ENCODE measurements around the gene CDA. TPM values are rescaled to one million over a fixed set of nuclear protein-coding genes. Genes with fewer than 3 reads are reported as not detected.

The CDA gene
- total RNA-seq, 4 donors from 2014 or later: 0.96 to 4.3 (median 3.1) TPM; not detected in 1

DNA sequence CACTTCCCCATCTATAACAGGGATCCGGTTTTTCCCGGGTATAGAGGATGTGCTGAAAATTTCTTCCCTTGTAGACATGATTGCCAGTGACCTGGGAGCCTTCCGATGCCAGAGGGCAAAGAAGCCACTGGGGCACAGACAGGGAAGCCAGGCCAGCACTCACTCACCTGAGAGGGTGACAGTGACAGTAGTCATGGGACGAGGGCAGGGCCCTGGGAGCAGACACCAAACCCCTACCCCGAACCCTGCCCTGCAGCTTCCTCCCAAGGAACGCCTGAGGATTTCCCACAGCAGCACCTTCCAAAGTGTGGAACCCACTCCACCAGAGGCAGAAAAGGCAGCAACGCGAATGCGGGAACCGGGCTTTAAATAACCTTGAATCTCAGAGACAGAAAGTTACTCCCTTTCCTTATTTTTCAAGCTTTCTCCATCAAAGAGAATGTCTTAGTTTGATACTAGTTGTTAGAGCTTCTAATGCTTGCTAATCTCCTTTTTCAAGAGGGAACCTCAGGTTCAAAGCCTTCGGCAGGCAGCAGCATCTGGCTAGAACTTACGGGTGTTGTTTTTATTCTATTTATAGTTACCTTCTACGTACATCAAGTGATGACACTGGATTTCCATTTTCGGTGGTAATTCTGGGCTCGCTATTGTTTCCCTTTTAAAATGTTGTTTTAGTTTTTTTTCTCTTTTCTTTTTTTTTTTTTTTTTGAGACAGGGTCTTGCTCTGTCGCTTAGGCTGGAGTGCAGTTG, 69.4 kb downstream of the CDA start:
- Histone ChIP-seq H3K9me3 (no peaks in the 10 kb centered on the region), H3K27me3 (no peaks in the 10 kb centered on the region), H3K27ac (peak overlapping the region in 1 of 4 donors; percentile 46), H3K4me1 (peaks cover 0 to 46% (median 6%) of the 10 kb centered on the region in 3 donors), H3K36me3 (peaks cover 0 to 56% of the 10 kb centered on the region in 2 donors), H3K4me3 (no peak overlapping the region)
- ATAC-seq: no peak
- TF ChIP-seq POLR2AphosphoS5 (IDR thresholded peaks at IDR 0.05) (no peak), POLR2A (IDR thresholded peaks at IDR 0.05) (no peak), CTCF (IDR thresholded peaks at IDR 0.05) (no peak)
- WGBS, 2 donors (ENCODE audit: low coverage in 1 of 2): 61 to 62% methylated on average over 6 to 9 of the region's 16 CpGs

DNA sequence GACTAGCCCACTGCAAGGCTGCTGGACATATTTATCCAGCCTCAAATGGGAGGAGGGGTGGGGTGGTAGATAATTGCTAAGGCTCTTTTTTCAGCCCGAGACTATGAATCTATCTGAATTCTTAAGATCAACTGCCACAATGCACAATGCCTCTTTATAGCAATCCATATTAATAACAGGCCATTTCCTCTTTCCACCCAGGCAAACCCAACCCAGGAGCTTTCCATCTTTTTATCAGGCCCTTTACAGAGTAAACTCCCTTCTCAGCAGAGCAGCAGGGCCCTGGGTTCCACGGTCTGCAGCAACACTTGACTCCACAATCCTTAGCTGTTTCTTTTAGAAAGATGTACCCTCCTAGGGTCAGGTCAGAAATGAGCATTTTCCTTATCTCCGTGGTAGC, 71.5 kb downstream of the CDA start:
- WGBS, 2 donors (ENCODE audit: low coverage in 1 of 2): 23 to 50% methylated on average over 2 to 3 of the region's 3 CpGs
- no peak for ATAC-seq
- Histone ChIP-seq H3K36me3 (peaks cover 0 to 36% of the 10 kb centered on the region in 2 donors), H3K4me1 (peaks cover 0 to 46% (median 6%) of the 10 kb centered on the region in 3 donors), H3K9me3 (no peaks in the 10 kb centered on the region), H3K4me3 (peak overlapping the region; percentile 88 to 93), H3K27ac (peak overlapping the region in 2 of 4 donors; percentile 83 to 86), H3K27me3 (no peaks in the 10 kb centered on the region)
- TF ChIP-seq CTCF (IDR thresholded peaks at IDR 0.05) (no peak), EP300 (IDR thresholded peaks at IDR 0.05) (no peak), POLR2A (IDR thresholded peaks at IDR 0.05) (no peak), POLR2AphosphoS5 (IDR thresholded peaks at IDR 0.05) (no peak)

- no peak for ATAC-seq
Observed at GRCh38 chr1:20660847-20661206, 71.9 kb downstream of the CDA start.

GRCh38 chr1:20661207-20662109, 72.6 kb downstream of the CDA start, which contains the start of gene DDOST:
TSS of gene DDOST (minus strand) at chr1:20661369. CDS start at chr1:20661350, 19 bp downstream.
- peaks cover 0 to 46% (median 6%) of the 10 kb centered on the region in 3 donors for H3K4me1 ChIP-seq
- H3K4me3 ChIP-seq: peak within 1 kb of the TSS; percentile 88 to 93
- peak within 1 kb of the TSS; percentile 45 to 86 (median 84) for H3K27ac ChIP-seq
- peak in 3 of 4 experiments; percentile 33 to 56 (median 55) for TF ChIP-seq CTCF (IDR thresholded peaks at IDR 0.05)
- TF ChIP-seq POLR2AphosphoS5 (IDR thresholded peaks at IDR 0.05): peak; percentile 65
- TF ChIP-seq POLR2A (IDR thresholded peaks at IDR 0.05): peak; percentile 11 to 41
- TF ChIP-seq EP300 (IDR thresholded peaks at IDR 0.05): no peak
- no peaks in the 10 kb centered on the region for H3K27me3 ChIP-seq
- peak; percentile 99 for ATAC-seq
- no peaks in the 10 kb centered on the region for H3K9me3 ChIP-seq
- 0% methylated on average over 10 of the region's 58 CpGs; no CpG with 5 or more reads in 1 of the 2 donors for whole genome bisulfite sequencing, 2 donors (ENCODE audit: low coverage in 1 of 2)
- H3K36me3 ChIP-seq: peaks cover 0 to 25% of the 10 kb centered on the region in 2 donors

More at GRCh38 chr1:20660847-20661206, 71.9 kb downstream of the CDA start:
- no peaks in the 10 kb centered on the region for H3K9me3 ChIP-seq
- peak overlapping the region in 3 of 4 donors; percentile 83 to 86 (median 85) for H3K27ac ChIP-seq
- H3K36me3 ChIP-seq: peaks cover 0 to 31% of the 10 kb centered on the region in 2 donors
- TF ChIP-seq POLR2A (IDR thresholded peaks at IDR 0.05): no peak
- TF ChIP-seq CTCF (IDR thresholded peaks at IDR 0.05): no peak
- TF ChIP-seq EP300 (IDR thresholded peaks at IDR 0.05): no peak
- TF ChIP-seq POLR2AphosphoS5 (IDR thresholded peaks at IDR 0.05): no peak
- no peaks in the 10 kb centered on the region for H3K27me3 ChIP-seq
- peak overlapping the region; percentile 88 to 93 for H3K4me3 ChIP-seq
- WGBS, 2 donors (ENCODE audit: low coverage in 1 of 2): 0% methylated on average over 3 to 4 of the region's 20 CpGs
- peaks cover 0 to 46% (median 6%) of the 10 kb centered on the region in 3 donors for H3K4me1 ChIP-seq
